ENCODE measurements around the gene SPAG16. TPM values are rescaled to one million over a fixed set of nuclear protein-coding genes. Genes with fewer than 3 reads are reported as not detected.

SPAG16 gene
- total RNA-seq, 1 donor, result 56.1 TPM

- TF ChIP-seq CTCF (IDR thresholded peaks at IDR 0.05; ENCODE audit: insufficient read depth, low read depth, low read length), result no peak
- no peak overlapping the region for H3K4me3 ChIP-seq (ENCODE audit: low read depth, low read length)
- no peak for DNase-seq (ENCODE audit: low read depth)
Measured at GRCh38 chr2:213451542-213452239, 167.4 kb downstream of the SPAG16 start.

DNA sequence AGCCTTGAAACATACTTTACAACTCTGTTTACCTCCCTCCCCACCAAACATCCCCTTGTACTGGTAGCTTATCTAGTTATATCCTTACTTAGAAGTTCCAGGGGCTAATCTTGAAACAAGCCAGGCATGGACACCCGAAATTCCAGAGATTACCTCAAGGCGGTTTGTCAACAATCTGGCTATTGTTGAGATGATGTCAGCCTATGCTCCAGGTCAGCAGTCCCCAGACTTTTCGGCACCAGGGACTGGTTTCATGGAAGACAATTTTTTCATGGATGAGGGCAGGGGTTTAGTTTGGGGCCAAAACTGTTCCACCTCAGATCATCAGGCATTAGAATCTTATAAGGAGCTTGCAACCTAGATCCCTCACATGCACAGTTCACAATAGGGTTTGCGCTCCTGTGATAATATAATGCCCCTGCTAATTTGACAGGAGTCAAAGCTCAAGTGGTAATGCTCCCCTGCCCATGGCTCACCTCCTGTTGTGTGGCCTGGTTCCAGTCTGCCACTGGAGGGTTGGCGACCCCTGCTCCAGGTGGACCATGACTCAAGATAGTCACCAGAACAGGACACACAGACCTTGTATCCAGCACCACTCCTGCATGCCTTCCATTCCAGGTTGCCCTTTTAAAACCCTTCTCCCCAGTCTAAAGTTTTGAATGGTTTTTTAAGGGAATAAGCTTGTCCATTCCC lies 171.2 kb downstream of the SPAG16 start:
- DNase-seq (ENCODE audit: low read depth), result no peak
- H3K4me3 ChIP-seq (ENCODE audit: low read depth, low read length), result no peak overlapping the region
- TF ChIP-seq CTCF (IDR thresholded peaks at IDR 0.05; ENCODE audit: insufficient read depth, low read depth, low read length), result no peak

GRCh38 chr2:213475433-213475832 lies 191.2 kb downstream of the SPAG16 start:
- no peak overlapping the region for H3K4me3 ChIP-seq (ENCODE audit: low read depth, low read length)
- DNase-seq (ENCODE audit: low read depth), result peak; percentile 3
- TF ChIP-seq CTCF (IDR thresholded peaks at IDR 0.05; ENCODE audit: insufficient read depth, low read depth, low read length), result no peak

DNA sequence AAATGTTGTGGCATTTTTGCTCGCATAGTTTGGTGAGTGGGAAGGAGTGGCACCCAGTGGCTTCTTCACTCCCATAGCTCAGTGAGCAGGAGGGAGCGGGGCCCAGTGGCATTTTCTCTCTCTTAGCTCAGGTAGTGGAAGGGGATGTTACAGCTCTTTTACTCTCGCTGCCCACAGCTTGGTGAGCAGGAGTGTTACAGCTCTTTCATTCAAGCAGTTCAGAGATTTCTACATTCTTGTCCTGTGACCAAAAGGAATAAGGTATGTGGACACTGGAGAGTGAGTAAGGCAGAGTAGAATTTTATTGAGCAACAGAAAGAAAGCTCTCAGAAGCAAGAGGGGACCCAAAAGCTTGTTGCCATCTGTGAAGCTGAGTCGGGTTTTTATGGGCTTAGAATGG lies 192.4 kb downstream of the SPAG16 start:
- no peak overlapping the region for H3K4me3 ChIP-seq (ENCODE audit: low read depth, low read length)
- no peak for DNase-seq (ENCODE audit: low read depth)

GRCh38 chr2:213490087-213490486 lies 205.8 kb downstream of the SPAG16 start:
- DNase-seq (ENCODE audit: low read depth), result no peak
- H3K4me3 ChIP-seq (ENCODE audit: low read depth, low read length), result no peak overlapping the region
- no peak for TF ChIP-seq CTCF (IDR thresholded peaks at IDR 0.05; ENCODE audit: insufficient read depth, low read depth, low read length)

More for the DNA sequence above, 192.4 kb downstream of the SPAG16 start:
- TF ChIP-seq CTCF (IDR thresholded peaks at IDR 0.05; ENCODE audit: insufficient read depth, low read depth, low read length), result no peak

GRCh38 chr2:213491376-213491775 lies 207.1 kb downstream of the SPAG16 start:
- TF ChIP-seq CTCF (IDR thresholded peaks at IDR 0.05; ENCODE audit: insufficient read depth, low read depth, low read length), result no peak
- H3K4me3 ChIP-seq (ENCODE audit: low read depth, low read length), result no peak overlapping the region
- DNase-seq (ENCODE audit: low read depth), result no peak

Data from fibroblast of villous mesenchyme (primary cell).